Activated CD4-positive, CD25-positive, alpha-beta regulatory T cell (primary cell): ENCODE data around the gene RNF224.

Experiments
- DNase-seq, 4 experiments: peaks; one replicate each; lab custom pipeline; 2025; lab: John Stamatoyannopoulos, UW

Gene RNF224

DNA sequence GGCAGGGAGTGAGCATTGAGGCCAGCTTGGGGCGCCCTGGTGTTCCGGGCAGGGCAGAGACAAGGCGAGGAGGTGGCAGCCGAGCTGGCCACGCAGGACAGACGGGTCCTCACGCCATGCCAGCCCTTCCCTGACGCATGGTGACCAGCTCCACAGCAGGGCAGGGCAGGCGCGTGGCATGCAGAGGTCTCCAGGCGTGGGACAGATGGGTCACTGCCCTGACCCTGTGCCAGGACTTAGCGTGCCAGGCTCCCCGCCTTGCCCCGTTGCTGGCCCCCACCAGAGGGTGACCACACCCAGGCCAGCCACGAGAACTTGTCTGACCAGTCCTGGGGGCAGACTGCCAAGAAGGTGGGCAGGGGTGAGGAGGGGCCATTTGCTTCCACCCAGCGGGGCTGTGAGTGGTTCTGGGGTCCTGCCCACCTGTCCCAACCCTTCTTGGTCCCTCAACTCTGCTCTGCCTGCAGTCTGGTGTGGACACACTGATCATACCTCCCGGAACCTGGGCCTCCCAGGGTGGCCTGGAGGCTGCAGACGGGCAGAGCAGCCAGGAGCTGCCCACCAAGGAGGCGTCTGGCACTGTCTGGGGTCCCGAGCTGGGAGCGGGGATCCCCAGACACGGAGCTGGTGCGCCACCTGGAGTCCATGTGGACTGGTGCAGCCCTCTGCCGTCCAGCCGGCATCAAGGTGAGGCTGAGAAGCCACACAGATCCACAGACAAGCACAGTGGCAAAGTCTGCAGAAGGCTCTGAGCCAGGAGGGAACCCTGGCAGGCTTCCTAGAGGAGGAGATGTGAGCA, at the start of gene RNF224:
Gene RNF224, plus strand, starts transcription at position 449 of the 799 bp plus-strand sequence. CDS start 834 bp downstream, outside the sequence.
- DNase-seq = peak; percentile 60 to 67 (median 64)

DNA sequence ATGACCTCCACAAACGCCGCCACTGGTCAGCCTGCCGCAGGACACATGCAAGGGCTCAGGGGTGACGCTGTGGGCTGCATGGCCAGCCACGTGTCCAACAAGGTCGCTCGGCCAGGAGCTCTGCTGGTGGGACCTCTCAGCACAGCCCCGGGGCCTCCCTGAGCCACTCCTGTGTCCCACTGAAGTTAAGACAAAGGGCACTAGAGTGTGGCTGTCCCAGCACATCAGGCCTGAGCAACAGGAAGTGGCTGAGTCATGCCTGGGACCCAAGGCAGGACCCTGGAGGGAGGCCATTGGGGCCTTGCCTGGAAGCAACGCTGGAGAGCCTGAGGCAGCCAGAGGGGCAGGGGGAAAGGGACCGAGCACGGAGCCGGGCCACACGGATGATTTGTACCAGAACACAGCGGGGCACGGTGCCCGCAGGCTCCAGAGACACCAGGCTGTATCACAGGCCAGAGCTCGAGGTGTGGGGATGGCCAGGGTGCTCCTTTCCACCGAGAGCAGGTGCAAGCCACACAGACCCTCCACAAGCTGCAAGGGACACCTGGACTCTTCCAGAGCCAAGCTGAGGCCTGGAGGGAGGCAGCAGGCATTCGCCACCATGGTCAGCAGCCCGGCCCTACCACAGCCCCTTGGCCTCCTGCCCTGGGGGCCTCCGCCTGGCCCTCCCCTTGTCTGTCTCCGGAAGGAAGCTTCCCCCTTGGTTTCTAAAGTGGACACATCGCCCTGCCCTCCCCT, 48.9 kb upstream of the RNF224 start:
- DNase-seq = no peak

DNA sequence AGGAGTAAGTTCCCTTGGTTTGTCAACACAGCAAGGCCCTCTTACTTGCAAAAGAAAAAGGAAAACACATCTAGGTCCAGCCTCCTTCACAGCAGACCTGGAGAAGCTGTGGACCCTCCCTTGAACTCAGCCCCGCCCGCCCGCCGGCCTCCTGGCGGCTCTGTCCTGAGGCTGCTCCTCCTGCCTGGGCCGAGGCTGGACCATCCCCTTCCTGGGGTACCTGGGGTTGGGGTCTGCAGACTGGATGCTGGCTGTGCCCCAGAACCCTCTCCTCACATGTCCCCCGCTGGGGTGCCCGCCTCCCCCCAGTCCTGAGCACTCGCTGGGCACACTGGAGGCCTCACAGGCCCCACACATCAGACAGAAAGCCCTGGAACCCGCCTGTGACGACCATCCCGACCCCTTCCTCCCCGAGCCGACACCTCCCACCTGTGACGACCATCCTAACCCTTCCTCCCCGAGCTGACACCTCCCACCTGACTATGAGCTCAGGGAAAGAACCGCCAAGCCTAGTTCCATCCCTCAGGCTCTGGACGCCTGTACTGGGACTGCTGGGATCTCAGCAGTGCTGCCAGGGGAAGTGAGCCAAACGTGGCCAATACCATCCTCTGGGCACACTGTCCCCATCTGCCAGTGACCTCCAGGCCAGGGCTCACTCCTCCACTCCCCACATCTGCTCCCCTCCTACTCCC, 48.2 kb upstream of the RNF224 start:
- no peak for DNase-seq

DNA sequence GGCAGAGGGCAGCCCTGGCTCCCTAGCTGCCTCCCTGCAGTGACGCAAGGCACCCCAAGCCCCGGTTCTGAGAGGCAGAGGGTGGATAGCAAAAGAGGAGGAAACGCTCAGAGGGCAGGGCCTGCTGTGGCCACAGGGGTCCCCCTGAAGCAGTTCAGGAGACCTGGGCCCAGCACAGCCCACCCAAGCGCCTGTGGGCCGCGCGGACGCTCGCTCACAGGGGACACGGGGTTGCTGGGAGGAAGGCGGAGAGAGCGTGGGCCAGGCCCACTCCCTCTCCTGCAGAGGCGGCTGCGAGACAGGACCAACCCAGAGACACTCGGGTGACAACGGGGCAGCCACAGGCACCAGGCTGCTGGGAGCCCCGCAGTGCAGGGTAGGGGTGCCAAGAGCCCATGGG, 47.5 kb upstream of the RNF224 start:
- DNase-seq = no peak

DNA sequence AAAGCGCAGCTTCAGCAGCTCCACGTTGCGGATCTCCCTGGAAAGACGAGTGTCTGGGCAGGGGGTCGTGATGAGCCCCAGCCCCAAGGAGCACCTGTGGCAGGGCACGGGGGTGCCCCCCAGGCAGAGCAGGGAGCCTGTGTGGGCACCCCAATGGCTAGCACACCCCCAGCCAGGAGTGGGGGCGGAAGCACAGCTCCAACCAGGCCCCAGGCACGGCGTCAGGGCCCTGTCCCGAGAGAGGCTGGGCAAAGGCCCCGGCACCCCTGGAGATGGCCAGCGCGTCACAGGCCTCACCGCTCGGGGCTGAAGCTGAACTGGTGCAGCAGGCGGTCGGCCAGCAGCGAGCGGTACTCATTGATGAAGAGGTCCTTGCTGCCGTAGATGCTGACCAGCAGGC, 46.8 kb upstream of the RNF224 start:
- DNase-seq = no peak

DNA sequence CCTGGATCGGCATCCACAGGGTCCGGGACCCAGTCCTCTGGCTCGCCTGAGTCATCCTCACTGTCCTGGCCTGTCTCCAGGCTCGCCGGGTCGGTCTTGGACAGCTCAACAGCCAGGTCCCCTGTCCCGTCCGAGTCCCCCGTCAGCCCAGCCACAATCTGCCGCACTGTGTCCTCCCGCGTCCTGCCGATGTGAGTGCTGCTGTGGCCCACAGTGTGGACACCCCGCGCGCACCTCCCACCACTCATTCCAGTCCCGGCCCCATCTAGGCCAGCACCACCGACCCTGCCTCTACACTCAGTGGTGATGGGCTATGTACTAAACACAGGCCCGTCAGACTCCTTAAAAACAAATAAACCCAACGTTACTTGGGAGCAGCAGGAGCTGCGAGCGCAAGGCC, 45.6 kb upstream of the RNF224 start:
- no peak for DNase-seq

DNA sequence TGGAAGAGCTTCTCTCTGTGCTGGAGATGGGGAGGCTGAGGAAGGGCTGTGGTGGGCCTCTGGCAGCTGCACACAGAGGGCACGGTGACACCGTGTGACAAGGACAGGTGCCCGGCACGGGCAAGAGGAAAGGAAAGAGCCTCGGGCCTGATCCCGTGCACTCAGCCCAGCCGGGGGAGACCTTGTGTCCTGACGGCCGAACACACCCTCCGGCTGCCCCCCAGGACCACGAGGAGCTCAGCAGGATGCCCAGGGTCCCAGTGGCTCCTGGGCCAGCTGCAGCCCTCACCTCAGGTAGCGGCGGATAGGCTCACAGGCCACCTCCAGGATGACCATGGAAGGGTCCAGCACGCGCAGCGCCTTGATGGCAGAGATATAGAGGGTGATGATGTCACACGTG, 44.5 kb upstream of the RNF224 start:
- DNase-seq = no peak

DNA sequence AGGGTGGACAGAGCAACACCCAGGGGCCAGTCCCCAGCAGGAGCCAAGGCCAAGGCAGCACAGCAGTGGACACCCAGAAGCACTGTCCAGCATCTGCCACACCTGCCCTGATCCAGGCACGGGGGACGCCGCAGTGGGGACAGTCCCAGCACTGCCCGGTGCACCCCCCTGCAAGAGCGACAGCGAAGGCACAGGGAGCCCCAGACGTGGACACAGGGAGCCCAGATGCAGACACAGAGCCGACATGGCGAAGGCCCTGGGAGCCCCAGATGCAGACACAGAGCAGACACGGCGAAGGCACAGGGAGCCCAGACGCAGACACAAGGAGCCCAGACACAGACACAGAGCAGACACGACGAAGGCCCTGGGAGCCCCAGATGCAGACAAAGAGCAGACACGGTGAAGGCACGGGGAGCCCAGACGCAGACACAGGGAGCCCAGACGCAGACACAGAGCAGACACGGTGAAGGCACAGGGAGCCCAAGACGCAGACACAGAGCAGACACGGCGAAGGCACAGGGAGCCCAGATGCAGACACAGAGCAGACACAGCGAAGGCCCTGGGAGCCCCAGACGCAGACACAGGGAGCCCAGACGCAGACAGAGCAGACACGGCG, 43.2 kb upstream of the RNF224 start:
- no peak for DNase-seq

DNA sequence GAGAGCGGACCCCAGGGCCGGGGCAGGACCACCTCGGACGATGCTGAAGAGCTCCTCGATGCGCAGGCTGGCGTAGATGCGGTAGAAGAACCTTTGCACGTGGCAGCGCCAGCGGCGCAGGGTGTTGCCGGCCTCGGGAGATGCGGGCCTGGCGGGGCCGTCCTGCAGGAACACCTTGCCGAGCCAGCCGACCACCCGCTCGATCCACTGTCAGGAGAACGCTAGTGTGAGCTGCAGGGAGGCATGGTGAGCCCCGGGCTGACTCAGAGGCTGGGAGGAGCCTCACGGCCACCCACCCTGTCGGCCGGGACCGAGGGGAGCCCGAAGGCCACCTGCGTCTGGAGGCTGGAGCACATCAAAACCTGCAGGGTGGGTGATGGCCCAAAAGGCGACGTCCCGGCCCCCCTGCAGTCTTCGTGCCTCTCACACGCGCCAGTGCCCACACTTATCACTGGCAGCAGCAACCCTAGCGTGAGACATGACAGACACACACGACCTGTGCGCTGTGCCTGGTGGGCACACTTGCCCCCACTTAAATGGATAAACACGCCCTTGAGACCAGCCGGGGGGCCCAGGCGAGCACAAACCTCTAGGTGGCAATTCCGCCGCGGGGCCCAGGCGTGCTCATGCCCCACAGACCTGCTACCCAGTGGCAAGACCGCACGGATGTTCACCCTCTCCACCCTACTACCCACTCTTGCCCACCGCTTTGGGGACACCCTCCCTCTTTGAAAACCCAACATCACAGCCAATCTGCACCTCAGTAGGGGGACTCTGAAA, 42.2 kb upstream of the RNF224 start:
- DNase-seq = no peak

DNA sequence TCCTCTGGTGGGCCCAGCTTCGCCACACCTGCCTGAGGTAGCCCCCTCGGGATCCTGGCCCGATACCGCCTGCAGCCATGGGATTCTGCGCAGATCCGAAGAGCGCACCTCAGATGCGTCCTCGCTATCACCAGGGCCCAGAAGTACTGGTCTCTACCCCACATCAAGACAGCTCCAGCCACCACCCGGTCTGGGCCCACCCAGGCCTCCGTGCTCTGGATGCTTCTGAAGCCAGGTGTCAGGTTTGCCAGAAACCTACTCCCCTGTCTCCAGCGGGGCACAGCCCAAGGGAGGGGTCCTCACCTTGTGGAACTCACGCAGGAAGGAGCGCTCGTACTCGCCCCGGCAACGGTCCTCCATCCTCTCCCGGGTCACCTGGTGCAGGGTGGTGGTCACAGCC, 41.4 kb upstream of the RNF224 start:
- DNase-seq = no peak

DNA sequence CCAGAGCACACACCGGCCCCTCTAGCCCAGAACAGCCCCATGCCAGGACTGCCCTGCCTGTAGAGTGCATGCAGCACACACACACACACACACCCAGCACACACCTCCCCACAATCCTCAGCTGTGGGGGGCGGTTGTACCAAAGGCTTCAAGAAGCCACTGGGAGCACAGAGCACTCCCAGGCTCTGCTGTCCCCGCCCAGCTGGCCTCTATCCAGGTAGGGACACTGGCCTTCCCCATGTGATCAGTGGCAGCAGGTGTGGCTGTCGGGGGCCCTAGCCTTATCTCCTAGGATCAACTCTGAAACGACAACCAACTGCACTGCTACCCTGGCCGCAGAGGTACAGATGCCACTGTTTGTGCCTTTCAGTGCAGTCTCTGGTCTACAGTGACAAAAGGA, 40.9 kb upstream of the RNF224 start:
- no peak for DNase-seq

DNA sequence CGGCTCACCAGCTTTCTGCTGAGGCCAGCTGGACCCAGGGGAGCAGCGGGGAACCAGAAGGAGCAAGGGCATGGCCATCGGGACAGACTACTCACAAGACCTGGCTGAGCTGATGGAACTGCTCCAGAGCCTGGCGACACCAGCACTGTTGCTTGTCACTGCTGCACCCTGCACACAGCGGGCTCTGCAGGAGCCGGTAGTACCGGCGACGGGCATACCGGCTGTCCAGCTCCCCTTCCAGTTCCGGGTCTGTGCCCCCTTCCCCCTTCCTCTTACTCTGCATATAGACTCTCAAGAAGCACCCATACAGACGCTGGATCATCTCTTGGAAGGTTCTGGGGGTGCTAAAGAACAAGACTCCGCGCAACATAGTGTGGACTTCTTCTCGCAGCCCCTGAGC, 39.9 kb upstream of the RNF224 start:
- DNase-seq = no peak

DNA sequence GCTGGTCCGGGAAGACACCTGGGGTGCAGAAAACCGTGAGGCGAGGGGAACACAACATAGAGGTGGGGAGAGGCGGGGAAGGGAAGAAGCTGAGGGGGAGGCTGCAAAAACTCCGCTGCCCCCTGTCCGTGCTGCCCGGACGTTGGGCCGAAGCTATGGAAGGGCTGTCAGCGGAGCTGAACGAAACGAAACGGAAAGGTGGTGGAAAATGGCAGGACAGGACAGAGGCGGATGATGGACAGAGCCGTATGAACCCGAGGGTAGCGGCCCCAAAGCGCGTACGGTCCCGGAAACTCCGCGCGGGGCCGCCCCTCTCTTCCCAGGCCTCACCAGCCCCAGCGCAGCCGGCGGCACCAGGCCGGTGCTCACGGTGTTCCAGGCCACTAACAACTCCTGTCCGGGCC, 39.2 kb upstream of the RNF224 start:
- no peak for DNase-seq

DNA sequence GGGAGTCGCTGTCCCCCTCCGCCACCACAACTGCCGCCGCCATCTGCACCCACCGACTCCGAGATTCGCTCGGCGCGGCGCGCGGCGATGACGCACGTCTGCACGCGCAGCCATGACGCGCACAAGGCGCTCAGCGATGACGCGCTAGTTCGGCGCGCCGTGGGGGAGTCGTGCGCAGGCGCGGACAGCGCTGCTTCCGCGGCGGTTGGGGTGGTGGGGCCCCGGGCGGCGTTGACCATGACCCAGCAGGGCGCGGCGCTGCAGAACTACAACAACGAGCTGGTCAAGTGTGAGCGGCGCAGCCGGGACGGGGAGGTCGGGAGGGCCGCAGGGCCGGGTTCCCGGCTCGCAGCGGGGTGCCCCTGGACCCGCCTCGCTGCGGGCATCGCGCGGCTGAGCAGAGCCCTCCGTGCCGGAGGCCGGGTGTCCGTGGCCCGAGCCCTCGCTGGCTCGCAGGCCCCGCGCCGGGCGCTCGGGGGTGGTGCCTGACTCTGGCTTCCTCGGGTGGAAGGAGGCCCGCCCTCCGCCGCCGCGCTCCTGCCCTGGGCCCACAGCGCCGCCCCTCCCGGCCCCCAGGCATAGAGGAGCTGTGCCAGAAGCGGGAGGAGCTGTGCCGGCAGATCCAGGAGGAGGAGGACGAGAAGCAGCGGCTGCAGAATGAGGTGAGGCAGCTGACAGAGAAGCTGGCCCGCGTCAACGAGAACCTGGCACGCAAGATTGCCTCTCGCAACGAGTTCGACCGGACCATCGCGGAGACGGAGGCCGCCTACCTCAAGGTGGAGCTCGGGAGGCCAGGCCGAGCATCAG, 38.6 kb upstream of the RNF224 start, which contains the start of the genes ANAPC2 and SSNA1:
Gene ANAPC2, minus strand, starts transcription at position 71 of the 807 bp plus-strand sequence. Its CDS starts 28 bp downstream, at position 43.
Gene SSNA1, plus strand, starts transcription at position 187 of the 807 bp plus-strand sequence. Its CDS starts 51 bp downstream, at position 238.
- peak; percentile 83 to 90 (median 88) for DNase-seq

DNA sequence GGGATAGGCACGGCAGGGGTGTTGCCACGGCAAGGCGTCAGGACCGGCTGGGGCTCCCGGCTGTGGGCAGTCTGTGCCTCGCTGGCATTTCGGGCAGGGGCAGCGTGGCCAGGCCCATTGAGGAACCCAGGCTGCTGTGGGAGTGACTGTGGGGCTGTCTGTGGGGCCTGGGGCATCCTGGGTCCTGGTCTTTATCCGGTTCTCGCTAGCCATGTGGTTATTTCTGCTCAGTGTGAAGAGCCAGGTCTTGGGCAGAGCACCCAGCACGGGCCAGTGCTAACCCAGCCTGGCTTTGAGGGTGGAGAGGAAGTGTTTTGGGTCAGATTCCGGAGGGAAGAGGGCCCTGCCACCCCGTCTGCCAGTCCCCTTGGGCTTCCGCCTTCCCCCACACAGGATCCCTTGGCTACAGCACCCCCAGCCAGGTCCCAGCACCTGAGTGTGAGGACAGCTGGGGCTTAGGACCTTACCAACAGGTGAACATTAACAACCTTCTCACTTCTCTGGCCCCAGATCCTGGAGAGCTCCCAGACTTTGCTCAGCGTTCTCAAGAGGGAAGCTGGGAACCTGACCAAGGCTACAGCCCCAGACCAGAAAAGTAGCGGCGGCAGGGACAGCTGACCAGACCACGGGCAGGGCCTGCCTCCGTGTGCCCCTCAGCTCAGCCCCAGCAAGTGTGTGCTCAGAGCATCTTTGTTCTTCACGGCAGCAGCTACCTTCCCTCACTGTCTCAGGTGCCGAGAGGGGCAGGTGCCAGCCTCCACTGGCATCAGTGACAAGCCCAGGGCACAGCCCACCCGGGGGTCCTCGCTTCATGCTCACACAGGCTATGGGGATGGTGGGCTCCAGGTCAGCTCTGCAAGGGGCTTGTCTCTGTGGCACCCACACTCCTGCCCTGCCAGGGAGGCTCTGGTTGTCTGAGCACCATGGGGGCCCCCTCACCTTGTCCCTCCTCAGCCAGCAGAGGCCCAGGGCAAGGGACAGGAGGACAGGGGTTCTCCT, 37.7 kb upstream of the RNF224 start:
- DNase-seq = no peak

DNA sequence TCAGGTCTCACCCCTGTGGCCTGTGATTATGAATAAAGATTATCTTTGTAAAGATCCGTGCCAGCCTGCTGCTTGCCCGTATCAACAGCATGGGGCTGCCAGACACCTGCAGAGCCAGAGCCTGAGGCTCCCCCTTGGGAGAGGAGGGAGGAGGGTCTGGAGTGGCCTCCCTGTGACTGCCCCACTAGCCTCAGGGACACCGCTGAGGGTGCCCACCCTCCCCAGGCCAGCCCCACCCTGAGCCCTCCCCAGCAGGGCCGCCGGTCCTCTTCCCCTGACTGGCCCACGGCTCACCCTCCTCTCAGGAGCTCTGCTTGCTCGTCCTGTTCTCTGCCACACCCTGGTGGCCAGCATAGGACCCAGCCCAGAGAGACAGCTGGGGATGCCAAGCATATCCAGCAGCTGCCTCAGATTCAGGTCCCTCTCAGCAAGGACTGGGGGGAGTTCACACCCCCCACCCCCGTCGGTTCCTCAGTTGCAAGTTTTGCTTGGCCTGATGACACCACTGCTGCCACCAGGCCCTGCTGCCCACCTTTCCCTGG, 36.9 kb upstream of the RNF224 start:
- DNase-seq = no peak

DNA sequence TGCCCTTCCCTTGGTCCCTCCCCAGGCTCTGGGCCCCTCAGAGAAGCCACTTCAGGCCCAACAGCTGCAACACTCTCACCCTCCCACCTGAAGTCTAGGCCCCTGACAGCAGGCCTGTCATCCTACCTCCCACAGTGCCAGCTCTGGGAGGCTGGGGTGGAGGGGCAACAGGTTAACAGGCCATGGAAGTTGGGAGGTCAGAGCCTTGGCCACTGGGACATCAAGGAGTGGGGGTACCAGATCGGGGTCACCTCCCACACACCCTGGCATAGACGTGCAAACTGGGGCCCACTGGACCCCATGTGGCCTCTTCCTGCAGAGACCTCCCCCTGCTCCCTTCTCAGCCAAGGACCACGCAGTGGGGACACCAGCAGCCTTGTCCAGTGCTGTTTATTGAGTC, 36.1 kb upstream of the RNF224 start:
- DNase-seq = no peak

DNA sequence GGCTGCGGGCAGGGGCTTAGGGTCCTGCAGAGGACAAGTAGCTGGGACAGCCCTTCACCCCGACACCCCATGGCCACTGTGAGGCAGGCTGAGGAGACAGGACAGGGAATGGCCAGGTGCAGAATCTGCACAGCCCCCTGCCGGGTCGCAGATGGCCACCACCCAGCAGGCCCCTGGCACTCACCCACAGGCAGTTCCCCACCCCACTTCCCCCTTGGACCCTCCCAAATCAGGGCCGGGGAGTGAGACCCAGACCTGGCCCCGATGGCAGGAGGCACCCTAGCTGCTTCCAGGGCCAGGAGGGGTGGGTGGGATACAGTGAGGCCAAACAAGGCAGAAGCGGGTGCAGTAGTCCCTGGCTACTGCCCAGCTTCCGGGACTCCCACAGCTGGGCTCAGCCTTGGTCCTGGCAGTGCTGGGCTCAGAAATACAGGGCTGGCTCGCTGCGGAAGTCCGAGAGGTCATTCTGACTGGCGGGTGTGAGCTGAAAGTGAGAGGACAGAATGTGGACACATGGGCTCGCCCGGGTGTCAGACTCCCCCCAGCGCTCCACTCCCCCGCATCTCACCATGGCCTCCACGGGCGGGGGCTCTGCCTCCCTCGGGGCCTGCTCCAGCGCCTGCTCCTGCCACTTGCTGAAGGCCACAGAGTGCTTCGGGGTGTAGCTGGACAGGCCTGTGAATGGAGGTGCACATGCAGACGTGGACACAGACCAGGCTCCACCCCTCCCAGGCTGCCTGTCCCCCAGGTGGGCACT, 35.4 kb upstream of the RNF224 start:
- DNase-seq = no peak
